ENCODE results near the gene ANO1. TPM values are rescaled to one million over a fixed set of nuclear protein-coding genes. Genes with fewer than 3 reads are reported as not detected.
A peak's percentile ranks its signal among the peaks of the same experiment; 100 is the strongest.

The ANO1 gene
- total RNA-seq, 1 experiment from 2014 or later = 41.7 TPM

DNA sequence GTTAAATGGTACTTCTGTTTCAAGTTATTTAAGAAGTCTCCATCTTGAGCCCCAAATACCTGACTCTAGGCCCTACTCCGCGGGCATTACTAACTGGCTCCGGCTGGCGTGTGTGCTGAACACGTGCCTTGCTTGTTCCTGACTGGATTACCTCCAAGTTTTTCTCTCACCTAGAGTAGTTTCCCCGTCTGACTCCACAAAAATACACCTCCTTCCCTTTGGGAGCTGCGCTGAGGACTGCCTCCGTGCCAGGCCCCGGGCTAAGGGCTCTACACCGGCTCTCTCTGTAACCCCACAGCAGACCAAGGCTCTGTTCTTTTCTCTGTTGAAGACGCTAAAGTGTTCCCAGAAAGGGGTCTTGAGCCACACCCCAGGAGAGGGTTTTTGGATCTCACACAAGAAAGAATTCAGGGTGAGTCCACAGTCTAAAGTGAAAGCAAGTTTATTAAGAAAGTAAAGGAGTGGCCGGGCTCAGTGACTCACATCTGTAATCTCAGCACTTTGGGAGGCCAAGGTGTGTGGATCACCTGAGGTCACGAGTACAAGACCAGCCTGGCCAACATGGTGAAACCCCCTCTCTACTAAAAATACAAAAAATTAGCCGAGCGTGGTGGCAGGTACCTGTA lies 61.8 kb downstream of the ANO1 start:
- Histone ChIP-seq H3K9me3 (ENCODE audit: control insufficient read depth in 1 of 2, insufficient read depth in 1 of 2, low read depth in 1 of 2, low read length in 2 of 2) (no peaks in the 10 kb centered on the region), H3K4me1 (ENCODE audit: control insufficient read depth in 1 of 2, insufficient read depth in 2 of 2, low read length in 2 of 2) (peaks cover 23 to 45% of the 10 kb centered on the region in 2 experiments), H4K20me1 (ENCODE audit: insufficient read depth) (no peaks in the 10 kb centered on the region), H3K4me2 (ENCODE audit: low read length) (peak overlapping the region; percentile 72), H3K36me3 (ENCODE audit: control insufficient read depth in 1 of 2, insufficient read depth in 2 of 2, low read length in 2 of 2) (no peaks in the 10 kb centered on the region), H3K4me3 (replicated peaks in 1 of 2; ENCODE audit: low read depth in 1 of 2, low read length in 2 of 2) (peak overlapping the region in 1 of 2 experiments; percentile 10; a peak in 2 of 4 replicates), H3K9ac (ENCODE audit: low read length) (peak overlapping the region; percentile 48), H2AFZ (ENCODE audit: low read depth, low read length, poor library complexity, severe bottlenecking) (no peak overlapping the region), H3K27me3 (ENCODE audit: insufficient read depth, low read length) (no peaks in the 10 kb centered on the region), H3K79me2 (ENCODE audit: insufficient read depth, low read length) (no peaks in the 10 kb centered on the region), H3K9me2 (ENCODE audit: insufficient read depth) (no peaks in the 10 kb centered on the region), H3K27ac (ENCODE audit: low read depth, low read length) (peak overlapping the region; percentile 65; the same call in 1 of the 2 replicates)
- ChIA-PET POLR2A (no interaction called here), CTCF (no interaction called here), RAD21 (ENCODE audit: low non-redundant PET in 1 of 2, low total read pairs in 2 of 2, uncharacterized antibody in 2 of 2, unreplicated experiment in 2 of 2) (no interaction called here)
- intact Hi-C loops (cut with micrococcal nuclease) = no loop called here
- DNase-seq (ENCODE audit: low read depth, low spot score) = no peak
- BruUV-seq (replicated peaks) = no TSS peak
- TF ChIP-seq, protein P1, sequence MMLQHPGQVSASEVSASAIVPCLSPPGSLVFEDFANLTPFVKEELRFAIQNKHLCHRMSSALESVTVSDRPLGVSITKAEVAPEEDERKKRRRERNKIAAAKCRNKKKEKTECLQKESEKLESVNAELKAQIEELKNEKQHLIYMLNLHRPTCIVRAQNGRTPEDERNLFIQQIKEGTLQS (IDR thresholded peaks at IDR 0.05) = no peak
- TF ChIP-seq CBX3 (IDR thresholded peaks at IDR 0.05; ENCODE audit: low read depth) (no peak), SRF (IDR thresholded peaks at IDR 0.05; ENCODE audit: low read depth) (no peak)
- ATAC-seq = peak; percentile 39

DNA sequence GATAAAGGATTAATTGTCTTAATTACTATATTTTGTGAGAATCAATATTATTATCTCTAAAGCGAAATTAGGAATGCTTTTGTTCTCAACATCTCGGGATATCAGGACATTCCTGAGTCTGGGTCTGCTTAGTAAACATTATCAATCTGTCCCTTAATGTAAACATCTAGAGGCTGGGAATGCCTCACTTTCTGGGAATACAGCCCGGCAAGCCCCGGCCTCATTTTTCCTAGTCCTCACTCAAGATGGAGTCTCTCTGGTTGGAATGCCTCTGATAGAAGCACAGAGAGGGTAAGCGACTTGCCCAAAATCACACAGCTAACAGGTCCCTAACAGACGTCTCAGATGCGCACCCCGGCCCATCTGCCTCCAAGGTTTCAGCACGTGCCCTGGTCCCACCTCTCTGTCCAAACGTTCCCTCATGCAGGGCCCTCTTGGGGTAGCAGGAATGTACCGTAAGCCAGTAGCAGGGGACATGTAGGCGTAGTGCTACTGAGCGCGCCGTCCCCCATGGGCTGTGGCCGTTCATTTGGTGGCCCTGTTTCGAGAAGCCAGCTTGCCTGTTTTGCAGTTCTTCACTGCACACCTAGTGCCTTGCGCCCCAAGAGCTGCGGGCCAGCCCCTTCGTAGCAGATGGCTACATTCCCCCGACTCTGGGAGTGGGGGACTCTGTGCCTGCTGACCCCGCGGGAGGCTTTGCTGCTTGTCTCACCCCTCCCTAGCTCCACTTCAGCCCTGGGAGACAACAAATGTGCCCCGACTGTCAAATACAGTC lies 62.8 kb downstream of the ANO1 start:
- Histone ChIP-seq H3K4me3 (replicated peaks in 1 of 2; ENCODE audit: low read depth in 1 of 2, low read length in 2 of 2) (no peak overlapping the region), H3K9me2 (ENCODE audit: insufficient read depth) (no peaks in the 10 kb centered on the region), H3K79me2 (ENCODE audit: insufficient read depth, low read length) (no peaks in the 10 kb centered on the region), H4K20me1 (ENCODE audit: insufficient read depth) (no peaks in the 10 kb centered on the region), H3K9ac (ENCODE audit: low read length) (peak overlapping the region; percentile 23; the same call in 1 of the 2 replicates), H3K9me3 (ENCODE audit: control insufficient read depth in 1 of 2, insufficient read depth in 1 of 2, low read depth in 1 of 2, low read length in 2 of 2) (no peaks in the 10 kb centered on the region), H3K36me3 (ENCODE audit: control insufficient read depth in 1 of 2, insufficient read depth in 2 of 2, low read length in 2 of 2) (no peaks in the 10 kb centered on the region), H3K27me3 (ENCODE audit: insufficient read depth, low read length) (no peaks in the 10 kb centered on the region), H3K4me1 (ENCODE audit: control insufficient read depth in 1 of 2, insufficient read depth in 2 of 2, low read length in 2 of 2) (peaks cover 23 to 45% of the 10 kb centered on the region in 2 experiments), H3K27ac (ENCODE audit: low read depth, low read length) (no peak overlapping the region; the same call in 1 of the 2 replicates), H3K4me2 (ENCODE audit: low read length) (peak overlapping the region; percentile 34; the same call in 1 of the 2 replicates), H2AFZ (ENCODE audit: low read depth, low read length, poor library complexity, severe bottlenecking) (no peak overlapping the region)
- ChIA-PET POLR2A (no interaction called here), RAD21 (ENCODE audit: low non-redundant PET in 1 of 2, low total read pairs in 2 of 2, uncharacterized antibody in 2 of 2, unreplicated experiment in 2 of 2) (no interaction called here), CTCF (no interaction called here)
- ATAC-seq (no peak), DNase-seq (ENCODE audit: low read depth, low spot score) (no peak)
- BruUV-seq (replicated peaks) = no TSS peak
- intact Hi-C loops (cut with micrococcal nuclease) = no loop called here
- no peak for TF ChIP-seq SRF (IDR thresholded peaks at IDR 0.05; ENCODE audit: low read depth)
- TF ChIP-seq, protein P2, sequence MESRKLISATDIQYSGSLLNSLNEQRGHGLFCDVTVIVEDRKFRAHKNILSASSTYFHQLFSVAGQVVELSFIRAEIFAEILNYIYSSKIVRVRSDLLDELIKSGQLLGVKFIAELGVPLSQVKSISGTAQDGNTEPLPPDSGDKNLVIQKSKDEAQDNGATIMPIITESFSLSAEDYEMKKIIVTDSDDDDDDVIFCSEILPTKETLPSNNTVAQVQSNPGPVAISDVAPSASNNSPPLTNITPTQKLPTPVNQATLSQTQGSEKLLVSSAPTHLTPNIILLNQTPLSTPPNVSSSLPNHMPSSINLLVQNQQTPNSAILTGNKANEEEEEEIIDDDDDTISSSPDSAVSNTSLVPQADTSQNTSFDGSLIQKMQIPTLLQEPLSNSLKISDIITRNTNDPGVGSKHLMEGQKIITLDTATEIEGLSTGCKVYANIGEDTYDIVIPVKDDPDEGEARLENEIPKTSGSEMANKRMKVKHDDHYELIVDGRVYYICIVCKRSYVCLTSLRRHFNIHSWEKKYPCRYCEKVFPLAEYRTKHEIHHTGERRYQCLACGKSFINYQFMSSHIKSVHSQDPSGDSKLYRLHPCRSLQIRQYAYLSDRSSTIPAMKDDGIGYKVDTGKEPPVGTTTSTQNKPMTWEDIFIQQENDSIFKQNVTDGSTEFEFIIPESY (IDR thresholded peaks at IDR 0.05; ENCODE audit: extremely low read depth, insufficient replicate concordance, low read length) = no peak
- TF ChIP-seq RAD21 (IDR thresholded peaks at IDR 0.05; ENCODE audit: low read depth) = no peak
- TF ChIP-seq POLR2A (IDR thresholded peaks at IDR 0.05; ENCODE audit: borderline replicate concordance, extremely low read depth, insufficient read depth, insufficient read length) = no peak
- TF ChIP-seq ZFX (IDR thresholded peaks at IDR 0.05) = no peak
- TF ChIP-seq, protein P1 (IDR thresholded peaks at IDR 0.05) = no peak
- TF ChIP-seq CBX3 (IDR thresholded peaks at IDR 0.05; ENCODE audit: low read depth) = no peak
- TF ChIP-seq YY1 (IDR thresholded peaks at IDR 0.05; ENCODE audit: extremely low read depth, insufficient replicate concordance, low read depth, low read length) = no peak
- no peak for TF ChIP-seq ZNF274 (IDR thresholded peaks at IDR 0.05; ENCODE audit: low read depth, low read length)
- TF ChIP-seq TCF7L2 (IDR thresholded peaks at IDR 0.05; ENCODE audit: borderline replicate concordance, extremely low read depth, insufficient read depth, insufficient read length) = no peak
- TF ChIP-seq, protein P3, sequence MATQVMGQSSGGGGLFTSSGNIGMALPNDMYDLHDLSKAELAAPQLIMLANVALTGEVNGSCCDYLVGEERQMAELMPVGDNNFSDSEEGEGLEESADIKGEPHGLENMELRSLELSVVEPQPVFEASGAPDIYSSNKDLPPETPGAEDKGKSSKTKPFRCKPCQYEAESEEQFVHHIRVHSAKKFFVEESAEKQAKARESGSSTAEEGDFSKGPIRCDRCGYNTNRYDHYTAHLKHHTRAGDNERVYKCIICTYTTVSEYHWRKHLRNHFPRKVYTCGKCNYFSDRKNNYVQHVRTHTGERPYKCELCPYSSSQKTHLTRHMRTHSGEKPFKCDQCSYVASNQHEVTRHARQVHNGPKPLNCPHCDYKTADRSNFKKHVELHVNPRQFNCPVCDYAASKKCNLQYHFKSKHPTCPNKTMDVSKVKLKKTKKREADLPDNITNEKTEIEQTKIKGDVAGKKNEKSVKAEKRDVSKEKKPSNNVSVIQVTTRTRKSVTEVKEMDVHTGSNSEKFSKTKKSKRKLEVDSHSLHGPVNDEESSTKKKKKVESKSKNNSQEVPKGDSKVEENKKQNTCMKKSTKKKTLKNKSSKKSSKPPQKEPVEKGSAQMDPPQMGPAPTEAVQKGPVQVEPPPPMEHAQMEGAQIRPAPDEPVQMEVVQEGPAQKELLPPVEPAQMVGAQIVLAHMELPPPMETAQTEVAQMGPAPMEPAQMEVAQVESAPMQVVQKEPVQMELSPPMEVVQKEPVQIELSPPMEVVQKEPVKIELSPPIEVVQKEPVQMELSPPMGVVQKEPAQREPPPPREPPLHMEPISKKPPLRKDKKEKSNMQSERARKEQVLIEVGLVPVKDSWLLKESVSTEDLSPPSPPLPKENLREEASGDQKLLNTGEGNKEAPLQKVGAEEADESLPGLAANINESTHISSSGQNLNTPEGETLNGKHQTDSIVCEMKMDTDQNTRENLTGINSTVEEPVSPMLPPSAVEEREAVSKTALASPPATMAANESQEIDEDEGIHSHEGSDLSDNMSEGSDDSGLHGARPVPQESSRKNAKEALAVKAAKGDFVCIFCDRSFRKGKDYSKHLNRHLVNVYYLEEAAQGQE (IDR thresholded peaks at IDR 0.05; ENCODE audit: low read depth) = no peak

Measured in HCT116 (cell line).